ENCODE results near the gene ZNF770. TPM values are rescaled to one million over a fixed set of nuclear protein-coding genes. Genes with fewer than 3 reads are reported as not detected.
A peak's percentile ranks its signal among the peaks of the same experiment; 100 is the strongest.

Gene ZNF770
- total and polyA plus RNA-seq, 9 of the 15 experiments (the other 6 are each of a cell fraction or from before 2014, with no cell fraction given): 3.4 to 50.8 (median 40.3) TPM

- TF ChIP-seq HDAC1 (IDR thresholded peaks at IDR 0.05) (peak; percentile 55 to 62; a peak in 1 of 4 replicates), ETV5 (CRISPR knock-in tag; IDR thresholded peaks at IDR 0.05; ENCODE audit: low read depth) (peak; percentile 75; the same call in 1 of the 2 replicates), ZNF584 (CRISPR knock-in tag; IDR thresholded peaks at IDR 0.05; ENCODE audit: low read depth) (no peak), CHD2 (IDR thresholded peaks at IDR 0.05; ENCODE audit: low read depth, low read length) (no peak; the same call in 1 of the 2 replicates), ADNP (tag; IDR thresholded peaks at IDR 0.05) (no peak), TSHZ1 (CRISPR knock-in tag; IDR thresholded peaks at IDR 0.05) (no peak), ZNF165 (CRISPR knock-in tag; IDR thresholded peaks at IDR 0.05; ENCODE audit: borderline replicate concordance) (no peak), ARID3A (IDR thresholded peaks at IDR 0.05; ENCODE audit: borderline replicate concordance, low read depth, low read length) (no peak), ZNF41 (CRISPR knock-in tag; conservative IDR thresholded peaks at IDR 0.05) (0 out of 2 replicates have a peak, but pooled peaks have one; percentile 53), FOSL1 (tag; conservative IDR thresholded peaks at IDR 0.05) (no peak), RNF2 (IDR thresholded peaks at IDR 0.05) (0 out of 2 replicates have a peak, but pooled peaks have one; percentile 71), PPARD (CRISPR knock-in tag; IDR thresholded peaks at IDR 0.05) (no peak), AFF1 (IDR thresholded peaks at IDR 0.05; ENCODE audit: low read depth in 1 of 2, partially characterized antibody in 2 of 2) (peak in 1 of 2 experiments; percentile 31), DDX20 (tag; IDR thresholded peaks at IDR 0.05; ENCODE audit: low read depth) (no peak), ZSCAN32 (CRISPR knock-in tag; IDR thresholded peaks at IDR 0.05) (no peak), NCOA6 (IDR thresholded peaks at IDR 0.05) (no peak), ZNF174 (CRISPR knock-in tag; IDR thresholded peaks at IDR 0.05) (no peak), NCOA2 (IDR thresholded peaks at IDR 0.05; ENCODE audit: partially characterized antibody in 2 of 2) (no peak)
These were observed at the start of gene ZNF770 (continued) for GRCh38 chr15:34988027-34988902.

Measured in K562 (cell line).